Measurements from ENCODE around the gene TAF1B.

GRCh38 chr2:9883897-9884296 lies 40.6 kb downstream of the TAF1B start:
- TF ChIP-seq POLR2A (IDR thresholded peaks at IDR 0.05; ENCODE audit: low read depth, low read length) (no peak), POLR2AphosphoS5 (IDR thresholded peaks at IDR 0.05; ENCODE audit: low read depth, low read length) (no peak)

Measured in GM12892 (cell line).